ENCODE results near the gene LY6G6F. TPM values are rescaled to one million over a fixed set of nuclear protein-coding genes. Genes with fewer than 3 reads are reported as not detected.

The LY6G6F gene
- total and polyA plus RNA-seq, 9 donors = not detected

GRCh38 chr6:31717499-31718222 lies 11.0 kb downstream of the LY6G6F start:
- Histone ChIP-seq H3K9me3 (replicated peaks; ENCODE audit: control insufficient read depth, low read depth, low read length) (no peaks in the 10 kb centered on the region), H3K4me3 (ENCODE audit: low read length) (no peak overlapping the region), H3K4me1 (ENCODE audit: control insufficient read depth, insufficient read depth, low read length) (peaks cover 18% of the 10 kb centered on the region), H3K27ac (ENCODE audit: low read length) (no peak overlapping the region), H3K27me3 (ENCODE audit: control insufficient read depth, insufficient read depth, low read length) (no peaks in the 10 kb centered on the region), H3K36me3 (ENCODE audit: control insufficient read depth, insufficient read depth, low read length) (no peaks in the 10 kb centered on the region)
- DNase-seq = no peak
- WGBS (ENCODE audit: insufficient coverage) = 52% methylated on average over 4 of the region's 10 CpGs

- Histone ChIP-seq H3K4me1 (ENCODE audit: control insufficient read depth, insufficient read depth, low read length) (peaks cover 18% of the 10 kb centered on the region), H3K4me3 (ENCODE audit: low read length) (no peak overlapping the region), H3K27me3 (ENCODE audit: control insufficient read depth, insufficient read depth, low read length) (no peaks in the 10 kb centered on the region), H3K27ac (ENCODE audit: low read length) (no peak overlapping the region), H3K36me3 (ENCODE audit: control insufficient read depth, insufficient read depth, low read length) (no peaks in the 10 kb centered on the region), H3K9me3 (replicated peaks; ENCODE audit: control insufficient read depth, low read depth, low read length) (no peaks in the 10 kb centered on the region)
- DNase-seq = no peak
- WGBS (ENCODE audit: insufficient coverage) = no CpG with 5 or more reads among the region's 1 CpG
These were observed 11.6 kb downstream of the LY6G6F start for GRCh38 chr6:31718265-31718664.

GRCh38 chr6:31719001-31719400 lies 12.3 kb downstream of the LY6G6F start:
- Histone ChIP-seq H3K4me3 (ENCODE audit: low read length) (no peak overlapping the region), H3K27ac (ENCODE audit: low read length) (no peak overlapping the region), H3K4me1 (ENCODE audit: control insufficient read depth, insufficient read depth, low read length) (peaks cover 14% of the 10 kb centered on the region), H3K36me3 (ENCODE audit: control insufficient read depth, insufficient read depth, low read length) (peaks cover 2% of the 10 kb centered on the region), H3K27me3 (ENCODE audit: control insufficient read depth, insufficient read depth, low read length) (no peaks in the 10 kb centered on the region), H3K9me3 (replicated peaks; ENCODE audit: control insufficient read depth, low read depth, low read length) (no peaks in the 10 kb centered on the region)
- no peak for DNase-seq
- 80% methylated on average over 4 of the region's 6 CpGs for WGBS (ENCODE audit: insufficient coverage)

- peaks cover 4% of the 10 kb centered on the region for H3K4me1 ChIP-seq (ENCODE audit: control insufficient read depth, insufficient read depth, low read length)
- 100% methylated on average over 1 of the region's 5 CpGs for WGBS (ENCODE audit: insufficient coverage)
- DNase-seq = no peak
These were observed 13.6 kb downstream of the LY6G6F start for GRCh38 chr6:31720196-31720770.

GRCh38 chr6:31721351-31722020 lies 14.8 kb downstream of the LY6G6F start, which contains the start of gene LY6G6C:
Gene LY6G6C, minus strand, starts transcription at chr6:31721746. Its CDS starts 67 bp downstream, at chr6:31721679.
- H3K27me3 ChIP-seq (ENCODE audit: control insufficient read depth, insufficient read depth, low read length) = no peaks in the 10 kb centered on the region
- H3K9me3 ChIP-seq (replicated peaks; ENCODE audit: control insufficient read depth, low read depth, low read length) = no peaks in the 10 kb centered on the region
- H3K4me3 ChIP-seq (ENCODE audit: low read length) = no peak within 1 kb of the TSS
- H3K4me1 ChIP-seq (ENCODE audit: control insufficient read depth, insufficient read depth, low read length) = no peaks in the 10 kb centered on the region
- no peak for DNase-seq
- no peak within 1 kb of the TSS for H3K27ac ChIP-seq (ENCODE audit: low read length)
- WGBS (ENCODE audit: insufficient coverage) = 100% methylated on average over 2 of the region's 4 CpGs
- peaks cover 24% of the 10 kb centered on the region for H3K36me3 ChIP-seq (ENCODE audit: control insufficient read depth, insufficient read depth, low read length)

More at GRCh38 chr6:31720196-31720770, 13.6 kb downstream of the LY6G6F start:
- H3K4me3 ChIP-seq (ENCODE audit: low read length) = no peak overlapping the region
- no peaks in the 10 kb centered on the region for H3K9me3 ChIP-seq (replicated peaks; ENCODE audit: control insufficient read depth, low read depth, low read length)
- peaks cover 12% of the 10 kb centered on the region for H3K36me3 ChIP-seq (ENCODE audit: control insufficient read depth, insufficient read depth, low read length)
- H3K27me3 ChIP-seq (ENCODE audit: control insufficient read depth, insufficient read depth, low read length) = no peaks in the 10 kb centered on the region
- H3K27ac ChIP-seq (ENCODE audit: low read length) = no peak overlapping the region

GRCh38 chr6:31722173-31722572 lies 15.5 kb downstream of the LY6G6F start:
- Histone ChIP-seq H3K27me3 (ENCODE audit: control insufficient read depth, insufficient read depth, low read length) (no peaks in the 10 kb centered on the region), H3K4me3 (ENCODE audit: low read length) (no peak overlapping the region), H3K4me1 (ENCODE audit: control insufficient read depth, insufficient read depth, low read length) (peaks cover 1% of the 10 kb centered on the region), H3K36me3 (ENCODE audit: control insufficient read depth, insufficient read depth, low read length) (peaks cover 30% of the 10 kb centered on the region), H3K27ac (ENCODE audit: low read length) (no peak overlapping the region), H3K9me3 (replicated peaks; ENCODE audit: control insufficient read depth, low read depth, low read length) (no peaks in the 10 kb centered on the region)
- WGBS (ENCODE audit: insufficient coverage) = 95% methylated on average over 3 of the region's 3 CpGs
- DNase-seq = no peak

- H3K36me3 ChIP-seq (ENCODE audit: control insufficient read depth, insufficient read depth, low read length) = peaks cover 41% of the 10 kb centered on the region
- H3K27me3 ChIP-seq (ENCODE audit: control insufficient read depth, insufficient read depth, low read length) = no peaks in the 10 kb centered on the region
- no peak within 1 kb of the TSS for H3K27ac ChIP-seq (ENCODE audit: low read length)
- DNase-seq = no peak
- no peaks in the 10 kb centered on the region for H3K9me3 ChIP-seq (replicated peaks; ENCODE audit: control insufficient read depth, low read depth, low read length)
- H3K4me3 ChIP-seq (ENCODE audit: low read length) = no peak within 1 kb of the TSS
- peaks cover 13% of the 10 kb centered on the region for H3K4me1 ChIP-seq (ENCODE audit: control insufficient read depth, insufficient read depth, low read length)
- 70% methylated on average over 31 of the region's 46 CpGs for WGBS (ENCODE audit: insufficient coverage)
These were observed 16.7 kb downstream of the LY6G6F start, which contains the start of gene MPIG6B for GRCh38 chr6:31723245-31723979. Gene MPIG6B, plus strand, starts transcription at chr6:31723373. Its CDS starts 11 bp downstream, at chr6:31723384.

GRCh38 chr6:31723980-31724691 lies 17.5 kb downstream of the LY6G6F start:
- no peak for DNase-seq
- Histone ChIP-seq H3K4me3 (ENCODE audit: low read length) (no peak overlapping the region), H3K27ac (ENCODE audit: low read length) (no peak overlapping the region)

GRCh38 chr6:31725502-31726350 lies 19.1 kb downstream of the LY6G6F start:
- no peaks in the 10 kb centered on the region for H3K27me3 ChIP-seq (ENCODE audit: control insufficient read depth, insufficient read depth, low read length)
- no peak overlapping the region for H3K27ac ChIP-seq (ENCODE audit: low read length)
- peaks cover 50% of the 10 kb centered on the region for H3K36me3 ChIP-seq (ENCODE audit: control insufficient read depth, insufficient read depth, low read length)
- H3K4me3 ChIP-seq (ENCODE audit: low read length) = no peak overlapping the region
- H3K9me3 ChIP-seq (replicated peaks; ENCODE audit: control insufficient read depth, low read depth, low read length) = no peaks in the 10 kb centered on the region
- no peak for DNase-seq
- H3K4me1 ChIP-seq (ENCODE audit: control insufficient read depth, insufficient read depth, low read length) = peaks cover 27% of the 10 kb centered on the region
- WGBS (ENCODE audit: insufficient coverage) = 94% methylated on average over 8 of the region's 12 CpGs

More at GRCh38 chr6:31723980-31724691, 17.5 kb downstream of the LY6G6F start:
- no peaks in the 10 kb centered on the region for H3K9me3 ChIP-seq (replicated peaks; ENCODE audit: control insufficient read depth, low read depth, low read length)
- no peaks in the 10 kb centered on the region for H3K27me3 ChIP-seq (ENCODE audit: control insufficient read depth, insufficient read depth, low read length)
- peaks cover 20% of the 10 kb centered on the region for H3K4me1 ChIP-seq (ENCODE audit: control insufficient read depth, insufficient read depth, low read length)
- H3K36me3 ChIP-seq (ENCODE audit: control insufficient read depth, insufficient read depth, low read length) = peaks cover 45% of the 10 kb centered on the region
- 85% methylated on average over 23 of the region's 25 CpGs for WGBS (ENCODE audit: insufficient coverage)
